HPDE6-E6E7 (cell line): ENCODE measurements around the gene CRIP1.

Source experiments
- DNase-seq: peaks from one replicate; pipeline ENCODE4 v3.0.0; 2011; ENCODE audit warnings: missing footprints; ENCODE audit errors: extremely low spot score

CRIP1 gene

GRCh38 chr14:105486163-105486973 is at the start of gene CRIP1:
Gene CRIP1 (plus strand): TSS chr14:105486886. CDS start chr14:105487260, 374 bp downstream.
- no peak for DNase-seq

DNA sequence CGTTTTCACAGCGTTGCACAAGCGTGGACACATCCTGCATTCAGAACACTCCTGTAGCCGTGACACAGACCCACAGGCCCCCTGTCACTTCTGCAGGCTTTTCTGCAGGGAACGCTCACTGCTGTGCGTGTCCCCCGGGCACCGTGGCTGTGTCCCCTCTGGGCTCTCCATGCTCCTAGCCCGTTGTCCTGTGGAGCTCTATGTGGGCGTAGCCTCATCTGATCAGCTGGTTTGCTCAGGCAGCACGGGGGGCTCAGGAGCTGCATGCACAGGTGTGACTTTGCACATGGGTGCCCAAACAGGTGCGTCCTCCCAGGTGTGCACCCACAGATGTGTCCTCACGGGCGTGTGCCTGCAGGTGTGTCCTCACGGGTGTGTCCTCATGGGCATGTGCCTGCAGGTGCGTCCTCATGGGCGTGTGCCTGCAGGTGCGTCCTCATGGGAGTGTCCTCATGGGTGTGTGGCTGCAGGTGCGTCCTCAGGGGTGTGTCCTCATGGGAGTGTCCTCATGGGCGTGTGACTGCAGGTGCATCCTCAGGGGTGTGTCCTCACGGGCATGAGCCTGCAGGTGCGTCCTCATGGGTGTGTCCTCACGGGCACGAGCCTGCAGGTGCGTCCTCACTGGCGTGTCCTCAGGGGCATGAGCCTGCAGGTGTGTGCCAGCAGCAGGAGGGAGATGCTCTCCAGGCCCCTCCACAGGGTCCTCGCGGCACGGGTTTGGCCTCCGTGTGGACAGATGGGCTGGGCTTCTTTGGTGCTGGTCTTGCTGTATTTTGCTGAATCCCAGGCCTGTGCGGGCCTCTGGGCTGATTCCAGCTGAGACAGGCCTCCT is 49.6 kb upstream of the CRIP1 start:
- DNase-seq = no peak

DNA sequence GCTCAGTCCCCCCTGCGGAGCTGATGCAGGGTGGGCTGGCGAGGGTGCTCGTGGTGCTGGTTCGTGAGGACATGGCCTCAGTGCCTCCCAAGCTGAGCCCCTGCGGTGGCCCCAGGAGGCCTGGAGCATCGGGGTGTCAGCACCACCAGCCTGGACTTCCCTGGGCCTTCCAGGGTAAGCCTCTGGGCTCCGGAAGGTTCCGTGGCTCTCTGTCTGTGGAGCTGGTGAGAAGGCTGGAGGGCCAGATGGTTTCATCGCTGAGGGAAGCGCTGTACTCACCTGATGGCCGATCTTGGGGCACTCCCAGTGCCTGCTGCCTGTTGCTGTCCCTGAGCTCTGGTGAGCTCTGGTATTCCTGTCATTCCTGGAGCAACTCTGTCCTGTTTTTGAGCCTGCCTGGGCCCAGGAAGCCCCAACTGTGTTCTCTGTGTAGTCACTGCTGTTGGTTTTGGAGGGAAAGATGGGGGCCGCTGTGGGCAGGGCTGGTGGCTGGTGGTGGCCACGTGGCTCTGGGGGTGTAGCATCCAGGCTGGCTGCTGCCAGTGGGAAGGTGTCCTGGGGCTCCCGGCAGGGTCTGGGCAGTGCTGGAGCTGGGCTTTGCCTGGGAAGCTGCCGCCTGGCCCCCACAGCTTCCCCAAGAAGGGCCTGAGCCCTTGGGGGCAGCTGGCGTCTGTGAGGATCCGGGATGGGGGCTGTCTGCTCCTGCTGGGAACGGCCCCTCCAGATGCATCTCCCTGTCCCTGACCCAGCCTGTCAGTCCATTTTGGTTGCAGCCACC is 48.8 kb upstream of the CRIP1 start:
- no peak for DNase-seq

- no peak for DNase-seq
Measured at GRCh38 chr14:105439179-105439578, 47.5 kb upstream of the CRIP1 start.

- DNase-seq = no peak
Measured at GRCh38 chr14:105439710-105440553, 46.8 kb upstream of the CRIP1 start.

DNA sequence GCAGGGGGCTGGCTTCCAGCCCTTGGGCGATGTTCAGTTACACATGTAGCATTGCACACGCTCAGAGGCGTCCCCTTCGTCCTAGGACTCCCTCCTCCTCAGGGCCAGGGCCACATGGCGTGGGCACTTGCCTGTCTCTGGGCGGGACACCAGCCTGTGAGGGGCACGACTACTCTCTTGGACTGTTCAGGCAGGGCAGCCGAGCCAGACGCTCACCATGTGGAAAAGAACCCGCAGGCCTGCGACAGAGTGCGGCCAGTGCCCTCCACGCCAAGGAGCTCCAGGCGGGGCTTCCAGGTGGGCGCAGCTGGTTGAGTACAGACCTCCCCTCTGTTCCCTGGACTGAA is 46.2 kb upstream of the CRIP1 start:
- no peak for DNase-seq

DNA sequence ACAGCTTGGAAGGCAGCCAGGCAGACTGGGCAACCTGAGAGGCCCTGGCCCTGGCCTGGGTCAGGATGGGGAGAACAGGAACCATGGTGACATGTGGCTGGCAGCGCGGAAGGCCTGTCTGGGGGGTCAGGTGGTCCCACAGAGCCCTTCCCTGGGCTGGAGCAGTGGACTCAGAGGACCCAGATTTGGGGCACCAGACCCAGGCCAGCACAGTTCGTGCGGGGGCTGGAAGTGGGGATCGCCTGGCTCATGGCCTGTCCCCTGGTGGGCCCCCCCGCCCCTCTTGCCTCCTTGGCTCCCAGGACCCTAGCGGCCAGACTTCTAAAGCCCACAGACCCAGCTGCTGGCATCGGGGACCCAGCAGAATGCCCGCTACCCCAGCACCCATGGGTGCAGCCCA is 45.7 kb upstream of the CRIP1 start:
- no peak for DNase-seq

GRCh38 chr14:105442125-105442524 is 44.6 kb upstream of the CRIP1 start:
- DNase-seq = no peak

- no peak for DNase-seq
Measured at GRCh38 chr14:105442834-105443233, 43.9 kb upstream of the CRIP1 start.

DNA sequence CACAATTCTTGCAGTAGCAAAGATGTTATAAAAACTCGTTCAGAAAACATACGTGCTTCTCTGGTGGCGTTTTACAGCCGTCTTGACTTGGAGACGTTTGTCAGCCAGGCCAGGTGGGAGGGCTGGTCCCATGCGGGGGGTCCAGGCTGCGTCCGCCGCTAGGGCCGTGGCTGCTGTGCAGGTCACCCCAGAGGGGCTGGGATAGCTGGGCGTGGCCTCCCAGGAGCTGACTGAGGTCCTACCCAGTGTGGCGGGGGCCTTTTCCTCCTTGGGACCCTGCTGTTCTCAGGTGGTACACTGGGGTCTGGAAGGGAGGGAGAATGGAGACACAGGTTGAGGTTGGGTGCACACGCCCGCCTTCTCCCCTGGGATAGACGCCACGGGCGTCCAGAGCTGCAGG is 41.8 kb upstream of the CRIP1 start:
- DNase-seq = no peak

DNA sequence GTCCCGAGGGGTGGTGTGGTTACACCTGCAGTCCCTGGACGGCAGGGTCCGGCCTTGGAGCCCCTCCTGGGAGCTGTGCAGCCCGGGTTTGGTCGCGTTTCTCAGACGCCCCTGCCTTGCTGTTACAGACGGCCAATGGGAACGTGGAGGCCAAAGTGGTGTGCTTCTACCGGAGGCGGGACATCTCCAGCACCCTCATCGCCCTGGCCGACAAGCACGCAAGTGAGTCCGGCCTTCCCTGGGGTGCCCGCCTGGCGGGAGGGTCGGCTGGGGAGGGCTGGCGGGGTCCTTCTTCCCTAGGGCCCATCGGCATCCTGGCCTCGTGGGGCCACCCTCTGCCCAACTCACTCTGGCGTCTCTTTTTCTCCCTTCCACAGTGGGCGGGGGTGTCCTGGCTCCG is 41.4 kb upstream of the CRIP1 start:
- no peak for DNase-seq

DNA sequence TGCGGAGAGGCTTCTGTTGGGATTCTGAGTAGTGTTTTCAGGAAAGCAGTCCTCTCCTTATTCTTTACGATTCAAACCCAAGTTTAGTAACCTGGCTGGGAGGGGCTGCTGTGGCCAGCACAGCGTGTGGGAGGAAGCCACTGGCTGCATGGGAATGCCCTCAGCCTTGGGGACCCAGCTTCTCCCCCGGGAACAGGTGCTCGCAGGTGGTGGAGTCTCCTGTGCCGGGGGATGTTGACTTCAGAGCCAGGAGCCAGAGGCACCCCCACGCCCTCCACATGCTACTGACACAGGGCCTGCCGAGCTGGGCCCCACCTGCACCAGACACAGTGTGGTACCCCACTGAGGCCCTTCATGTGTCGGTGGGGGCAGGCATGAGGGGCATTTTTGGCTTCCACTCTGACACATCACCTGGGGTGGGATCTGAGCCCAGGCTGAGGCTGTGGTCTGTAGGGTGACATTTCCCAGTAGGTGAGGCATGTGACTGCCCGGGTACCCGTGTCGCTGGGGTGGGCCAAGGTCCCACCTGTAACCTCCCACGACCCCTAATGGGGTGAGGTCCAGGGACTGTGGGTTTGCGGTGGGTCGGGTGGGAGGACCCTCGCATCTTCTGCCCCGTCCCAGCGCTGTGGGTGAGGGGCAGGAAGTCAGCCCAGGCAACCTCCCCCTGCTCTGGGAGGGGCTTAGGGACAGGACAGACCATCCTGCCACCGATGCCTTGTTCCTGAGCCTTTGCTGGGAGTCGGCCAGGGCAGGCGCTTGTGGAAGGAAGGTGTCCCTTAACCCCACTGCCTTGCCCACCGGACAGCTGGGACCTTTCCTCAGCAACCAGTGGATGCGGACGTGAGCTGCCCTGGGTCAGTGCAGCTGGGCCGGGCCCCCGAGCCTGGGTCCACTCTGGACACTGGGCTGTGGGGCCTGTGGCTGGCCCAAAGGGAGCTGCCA is 40.5 kb upstream of the CRIP1 start:
- no peak for DNase-seq

- no peak for DNase-seq
Measured at GRCh38 chr14:105446971-105447370, 39.7 kb upstream of the CRIP1 start.

DNA sequence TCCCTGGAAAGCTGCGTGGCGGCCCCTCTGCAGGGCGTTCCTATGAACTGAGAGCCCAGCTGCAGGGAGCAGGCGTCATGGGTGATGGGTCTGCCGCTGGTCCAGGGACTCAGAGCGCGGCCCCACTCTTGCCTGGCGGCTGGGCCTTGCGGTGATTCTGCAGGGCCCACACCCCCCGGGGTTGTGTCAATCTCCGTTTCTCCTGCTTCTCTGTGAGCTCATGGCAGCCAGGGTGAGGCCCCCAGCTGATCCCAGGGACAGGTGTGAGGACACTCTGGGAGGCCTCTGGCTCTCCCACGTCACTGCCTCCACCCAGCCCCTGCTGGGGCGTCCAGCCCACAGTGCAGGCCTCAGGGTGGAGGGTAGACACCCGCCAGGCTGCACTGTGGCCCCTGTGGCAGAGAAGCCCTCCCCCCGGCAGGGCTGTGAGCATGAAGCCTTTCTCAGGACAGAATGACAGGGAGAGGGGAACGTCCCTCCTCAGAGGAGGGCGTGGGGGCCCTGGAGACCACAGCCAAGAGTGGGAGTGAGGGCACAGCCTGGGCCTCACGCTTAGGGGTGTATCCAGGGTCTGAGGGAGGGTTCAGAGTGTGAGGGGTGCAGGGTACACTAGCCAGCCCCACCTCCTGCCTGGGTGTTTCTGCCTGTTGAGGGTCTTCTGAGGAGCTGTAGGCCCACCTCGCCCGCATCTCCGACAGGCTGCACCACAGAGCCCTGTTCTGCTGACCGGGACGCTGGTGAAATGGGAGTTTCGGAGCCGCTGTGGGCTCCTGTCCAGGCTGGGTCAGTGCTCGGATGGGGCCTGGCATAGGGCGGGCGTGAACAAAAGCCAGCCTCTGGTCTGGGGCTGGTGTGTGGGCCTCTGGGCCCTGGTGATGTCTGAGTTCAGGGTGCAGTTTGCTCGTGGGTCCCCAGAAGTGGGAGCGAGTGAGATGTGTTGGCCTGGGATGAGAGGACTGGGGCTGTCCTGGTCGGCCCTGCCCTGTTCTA is 38.7 kb upstream of the CRIP1 start:
- DNase-seq = no peak

DNA sequence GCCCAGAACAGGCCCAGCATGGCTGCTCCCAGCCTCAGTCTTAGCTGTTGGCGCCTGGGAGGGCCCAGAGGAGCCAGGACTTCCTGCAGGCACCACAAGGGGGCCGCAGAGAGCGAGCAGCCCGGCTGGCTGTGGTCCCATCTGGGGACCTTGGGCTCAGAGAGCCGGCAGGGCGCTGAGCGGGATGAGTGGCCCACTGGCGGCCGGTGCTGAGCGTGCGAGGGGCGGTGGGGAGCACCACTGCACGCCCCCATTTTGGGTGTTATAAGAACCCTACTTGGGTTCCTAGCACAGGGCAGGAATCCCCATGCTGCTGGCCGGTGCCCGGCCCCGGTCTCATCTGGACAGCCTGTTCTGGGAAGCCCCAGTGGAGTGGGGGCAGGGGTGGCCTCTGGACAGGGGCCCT is 38.0 kb upstream of the CRIP1 start:
- peak; percentile 45 for DNase-seq

DNA sequence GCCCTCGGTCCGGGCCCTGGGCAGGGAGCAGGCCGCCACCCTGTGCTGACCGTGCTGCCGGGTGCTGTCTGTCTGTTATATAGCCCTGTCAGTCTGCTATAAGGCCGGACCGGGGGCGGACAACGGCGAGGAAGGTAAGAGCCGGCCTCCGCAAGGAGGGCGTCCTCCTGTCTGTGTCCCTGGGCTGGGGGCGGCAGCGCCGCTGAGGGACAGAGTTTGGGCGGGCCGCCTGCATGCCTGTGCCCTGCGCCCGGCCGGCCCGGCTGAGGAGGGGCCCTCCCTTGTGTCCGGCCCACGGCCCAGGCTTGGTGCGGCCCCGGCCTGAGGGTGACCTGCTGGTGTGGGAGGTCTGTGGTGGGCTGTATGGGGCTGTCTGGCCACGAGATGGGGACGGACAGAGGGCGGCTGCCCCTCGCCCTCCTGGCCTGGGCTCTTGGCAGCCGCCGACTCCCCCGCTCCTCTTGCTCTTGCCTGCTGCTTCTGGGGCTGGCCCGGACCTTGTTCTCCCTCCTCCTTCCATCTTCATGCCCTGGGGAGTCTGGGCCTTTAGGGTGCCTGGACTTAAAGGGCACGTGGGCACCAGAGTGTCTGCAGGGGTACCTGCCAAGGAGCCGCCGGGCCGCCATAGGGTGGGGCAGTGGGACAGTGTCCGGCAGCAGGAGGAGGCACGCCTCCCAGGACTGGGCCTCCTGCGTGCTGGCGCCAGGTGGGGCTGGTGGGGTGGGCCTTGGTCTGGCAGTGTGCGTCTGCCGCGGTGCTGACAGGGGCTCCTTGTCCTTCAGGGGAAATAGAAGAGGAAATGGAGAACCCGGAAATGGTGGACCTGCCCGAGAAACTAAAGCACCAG is 37.2 kb upstream of the CRIP1 start:
- DNase-seq = no peak

DNA sequence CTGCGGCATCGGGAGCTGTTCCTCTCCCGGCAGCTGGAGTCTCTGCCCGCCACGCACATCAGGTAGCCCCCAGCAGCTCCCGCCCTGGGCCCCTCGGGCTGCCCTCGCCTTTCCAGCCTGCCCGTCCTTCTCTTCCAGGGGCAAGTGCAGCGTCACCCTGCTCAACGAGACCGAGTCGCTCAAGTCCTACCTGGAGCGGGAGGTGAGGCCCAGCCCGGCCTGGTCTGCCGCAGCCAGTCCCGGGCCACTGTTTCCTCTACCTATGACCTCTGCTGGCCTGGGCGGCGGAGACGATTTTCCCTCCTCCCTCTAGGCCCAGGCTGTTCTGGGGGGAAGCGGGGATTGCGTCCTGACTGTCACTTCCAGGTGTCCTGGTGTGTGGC is 36.6 kb upstream of the CRIP1 start:
- no peak for DNase-seq
